Stomach (tissue), 9 donors: ENCODE data around the gene ADRA2C. TPM values are rescaled to one million over a fixed set of nuclear protein-coding genes. Genes with fewer than 3 reads are reported as not detected.

Source experiments
- DNase-seq, 2 donors: peaks; one replicate each; pipeline versions ENCODE4 v3.0.0 to v3.0.0-alpha.2; 2013 to 2019
- H3K27ac ChIP-seq, 5 donors: fragments of 200-600 bp in 4 of 5; sonication (generic) in 4 of 5; one replicate each; pipeline ENCODE4 v1.5.1; 2013 to 2019; ENCODE audit warnings: mild to moderate bottlenecking in 1 of 5, moderate library complexity in 1 of 5
- H3K27me3 ChIP-seq, 3 donors: fragments of 200-600 bp; sonication (generic); one replicate each; pipeline ENCODE4 v1.5.1; 2017 to 2019; ENCODE audit warnings: mixed run types in 1 of 3
- H3K36me3 ChIP-seq, 4 donors: fragments of 200-600 bp; sonication (generic); 1 replicate in 3 of 4; 2 replicates in 1 of 4; pipeline ENCODE4 v1.5.1; 2016 to 2019
- H3K4me1 ChIP-seq, 4 donors: fragments of 200-600 bp; sonication (generic); one replicate each; pipeline ENCODE4 v1.5.1; 2016 to 2019
- H3K4me3 ChIP-seq, 4 donors: fragments of 200-600 bp; sonication (generic) in 3 of 4; one replicate each; pipeline ENCODE4 v1.5.1; 2016 to 2019; ENCODE audit warnings: mild to moderate bottlenecking in 1 of 4
- H3K9me3 ChIP-seq, 4 donors: fragments of 200-600 bp; sonication (generic); one replicate each; pipeline ENCODE4 v1.5.1; 2016 to 2019
- EP300 ChIP-seq: sonication (generic); formaldehyde crosslinking; IDR thresholded peaks from one replicate; pipeline ENCODE4 v1.6.1; 2017; ENCODE audit warnings: antibody characterized with exemption
- POLR2A ChIP-seq, 4 donors: fragments of 450-650 bp; IDR thresholded peaks; one replicate each; pipeline ENCODE4 v1.6.1; 2016; ENCODE audit warnings: antibody characterized with exemption in 4 of 4, control low read depth in 2 of 4, mild to moderate bottlenecking in 1 of 4, moderate library complexity in 1 of 4
- POLR2AphosphoS5 ChIP-seq, 3 donors: sonication (generic); formaldehyde crosslinking; IDR thresholded peaks; one replicate each; pipeline ENCODE4 v1.6.1; 2016; ENCODE audit warnings: antibody characterized with exemption in 3 of 3
- WGBS, 5 donors: extraction: QIAGEN DNeasy Blood & Tissue Kit in 3 of 5; methylation state at CpG; one replicate each; pipeline versions ENCODE4 v1.1.5 to v1.1.7; 2013 to 2018; 5-methylcytosine and 5-hydroxymethylcytosine counted together
- intact Hi-C: fragments of 100-400 bp; cut with DNase I; formaldehyde crosslinking; loops from one replicate; pipeline ENCODE4 v1.15.1; 2023; ENCODE audit warnings: low total_unique reads
- polyA plus RNA-seq, 3 donors: library from polyadenylated mRNA; stranded (reverse); fragments of 200-250 nt; gene quantifications; one replicate each; pipeline ENCODE4 v1.2.3, GENCODE V29; 2013
- total RNA-seq, 5 donors: library from RNA; depleted of rRNA; stranded (reverse); fragments of >200 nt; gene quantifications; one replicate each; pipeline versions ENCODE4 v1.1.0 to v1.2.3, GENCODE V29; 2014 to 2016
- TF ChIP-seq, protein P1 (sequence below), 7 experiments: fragments of 450-650 bp in 4 of 7; fragments of 200-600 bp in 3 of 7; sonication (generic) in 3 of 7; IDR thresholded peaks; one replicate each; pipeline ENCODE4 v1.5.1; 2016 to 2019; ENCODE audit warnings: antibody characterized with exemption in 7 of 7, control low read depth in 2 of 7, mild to moderate bottlenecking in 1 of 7
- donor health status: healthy with polysubstance abuse.
- donor health status: Bipolar disorder and iron deficiency.
- donor health status: healthy.

The ADRA2C gene
- total and polyA plus RNA-seq, 8 donors = 0.31 to 12.6 (median 1.3) TPM; not detected in 2

DNA sequence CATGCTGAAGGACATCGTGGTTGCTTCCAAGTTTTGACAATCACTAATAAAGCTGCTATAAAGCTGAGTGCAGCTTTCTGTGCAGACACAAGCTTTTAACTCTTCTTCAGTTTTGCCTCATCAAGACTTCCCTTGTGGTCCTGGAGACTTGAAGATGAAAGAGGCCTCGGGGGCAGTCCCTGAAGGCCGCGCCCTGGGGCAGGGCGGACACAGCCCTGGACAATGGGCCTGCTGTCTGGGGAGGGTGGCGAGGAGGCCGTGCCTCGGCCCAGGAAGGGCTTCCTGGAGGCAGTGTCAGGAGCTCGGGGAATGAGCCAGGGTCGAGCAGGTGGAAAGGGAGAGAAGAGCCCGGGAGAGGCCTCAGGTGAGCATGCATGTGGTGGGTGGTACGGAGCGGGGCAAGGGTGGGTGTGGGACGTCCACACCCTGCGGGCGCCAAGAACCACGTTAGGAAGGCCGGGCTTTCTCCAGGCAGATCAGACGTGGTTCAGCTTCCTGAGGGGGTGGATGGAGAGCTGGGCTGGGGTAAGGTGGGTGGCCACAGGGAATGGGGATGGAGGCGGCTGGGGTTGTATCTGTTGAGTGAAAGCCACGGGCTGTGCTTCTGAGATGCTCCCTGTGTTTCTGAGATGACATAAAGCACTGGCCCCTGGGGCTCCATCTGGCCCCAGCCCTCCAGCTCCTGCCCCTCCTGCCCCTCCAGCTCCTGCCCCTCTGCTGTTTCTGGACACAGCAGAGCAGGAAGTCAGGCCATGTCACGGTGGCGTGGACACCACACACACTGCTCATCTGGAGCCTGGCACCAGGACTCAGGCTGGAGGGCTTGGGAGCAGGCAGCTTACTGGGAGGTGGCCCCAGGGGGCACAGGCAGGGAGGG is 21.5 kb downstream of the ADRA2C start:
- H3K27me3 ChIP-seq = peaks cover 0 to 52% (median 11%) of the 10 kb centered on the region in 3 donors
- H3K4me1 ChIP-seq = peaks cover 0 to 6% (median 2%) of the 10 kb centered on the region in 4 donors
- no peak overlapping the region for H3K4me3 ChIP-seq
- no peak overlapping the region for H3K27ac ChIP-seq
- intact Hi-C loops = no loop called here
- TF ChIP-seq POLR2A (IDR thresholded peaks at IDR 0.05) (no peak), EP300 (no peak), POLR2AphosphoS5 (IDR thresholded peaks at IDR 0.05) (no peak)
- TF ChIP-seq, protein P1, sequence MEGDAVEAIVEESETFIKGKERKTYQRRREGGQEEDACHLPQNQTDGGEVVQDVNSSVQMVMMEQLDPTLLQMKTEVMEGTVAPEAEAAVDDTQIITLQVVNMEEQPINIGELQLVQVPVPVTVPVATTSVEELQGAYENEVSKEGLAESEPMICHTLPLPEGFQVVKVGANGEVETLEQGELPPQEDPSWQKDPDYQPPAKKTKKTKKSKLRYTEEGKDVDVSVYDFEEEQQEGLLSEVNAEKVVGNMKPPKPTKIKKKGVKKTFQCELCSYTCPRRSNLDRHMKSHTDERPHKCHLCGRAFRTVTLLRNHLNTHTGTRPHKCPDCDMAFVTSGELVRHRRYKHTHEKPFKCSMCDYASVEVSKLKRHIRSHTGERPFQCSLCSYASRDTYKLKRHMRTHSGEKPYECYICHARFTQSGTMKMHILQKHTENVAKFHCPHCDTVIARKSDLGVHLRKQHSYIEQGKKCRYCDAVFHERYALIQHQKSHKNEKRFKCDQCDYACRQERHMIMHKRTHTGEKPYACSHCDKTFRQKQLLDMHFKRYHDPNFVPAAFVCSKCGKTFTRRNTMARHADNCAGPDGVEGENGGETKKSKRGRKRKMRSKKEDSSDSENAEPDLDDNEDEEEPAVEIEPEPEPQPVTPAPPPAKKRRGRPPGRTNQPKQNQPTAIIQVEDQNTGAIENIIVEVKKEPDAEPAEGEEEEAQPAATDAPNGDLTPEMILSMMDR (IDR thresholded peaks at IDR 0.05) = no peak
- 76 to 81% (median 79%) methylated on average over 21 to 23 of the region's 23 CpGs for WGBS, 5 donors
- DNase-seq = no peak
- H3K36me3 ChIP-seq = no peaks in the 10 kb centered on the region
- no peaks in the 10 kb centered on the region for H3K9me3 ChIP-seq

DNA sequence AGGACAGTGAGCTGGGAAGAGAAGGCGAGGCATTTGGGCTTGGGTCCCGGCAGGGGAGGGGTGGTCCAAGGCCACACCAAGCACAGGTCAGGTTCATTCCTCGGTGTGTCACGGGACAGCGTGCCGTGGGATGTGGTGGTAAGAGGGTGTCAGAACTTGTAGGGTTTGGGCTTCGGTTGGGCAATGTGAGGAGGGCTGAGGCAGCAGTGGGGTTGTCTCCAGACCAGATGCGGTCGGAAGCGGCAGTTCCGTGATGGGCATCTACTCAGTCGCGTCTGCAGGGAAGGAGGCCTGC is 22.1 kb downstream of the ADRA2C start:
- no peak overlapping the region for H3K4me3 ChIP-seq
- H3K9me3 ChIP-seq = no peaks in the 10 kb centered on the region
- WGBS, 5 donors = 78 to 92% (median 84%) methylated on average over 12 to 13 of the region's 13 CpGs
- TF ChIP-seq EP300 = no peak
- no peak for TF ChIP-seq POLR2A (IDR thresholded peaks at IDR 0.05)
- no peak for TF ChIP-seq POLR2AphosphoS5 (IDR thresholded peaks at IDR 0.05)
- no peak for DNase-seq
- H3K4me1 ChIP-seq = peaks cover 0 to 6% (median 2%) of the 10 kb centered on the region in 4 donors
- H3K36me3 ChIP-seq = no peaks in the 10 kb centered on the region
- intact Hi-C loops = no loop called here
- peaks cover 0 to 52% (median 5%) of the 10 kb centered on the region in 3 donors for H3K27me3 ChIP-seq
- H3K27ac ChIP-seq = no peak overlapping the region

DNA sequence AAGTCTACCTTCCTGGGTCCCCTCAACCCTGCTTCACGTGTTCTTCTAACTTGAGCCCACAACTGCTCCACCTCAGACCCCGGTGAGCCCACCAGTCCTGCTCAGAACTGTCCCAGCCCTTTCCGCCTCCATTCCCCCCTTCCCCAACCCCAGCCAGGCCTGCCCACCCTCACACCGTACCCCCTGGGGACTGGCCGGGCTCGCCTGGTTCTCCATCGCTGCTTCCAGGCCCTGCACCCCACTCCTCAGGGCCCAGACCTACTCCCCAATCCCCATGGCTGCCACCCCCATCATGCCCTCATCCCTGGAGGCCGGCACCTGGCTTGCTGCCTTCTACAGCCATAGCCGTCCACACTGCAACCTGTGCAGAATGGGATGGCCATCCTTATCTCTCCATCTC is 23.4 kb downstream of the ADRA2C start:
- intact Hi-C loops = no loop called here
- H3K27ac ChIP-seq = no peak overlapping the region
- DNase-seq = no peak
- TF ChIP-seq, protein P1 (IDR thresholded peaks at IDR 0.05) = no peak
- no peaks in the 10 kb centered on the region for H3K36me3 ChIP-seq
- no peak overlapping the region for H3K4me3 ChIP-seq
- peaks cover 0 to 5% (median 2%) of the 10 kb centered on the region in 4 donors for H3K9me3 ChIP-seq
- WGBS, 5 donors = 62 to 78% (median 76%) methylated on average over 9 of the region's 9 CpGs
- H3K27me3 ChIP-seq = peaks cover 0 to 45% (median 0%) of the 10 kb centered on the region in 3 donors
- H3K4me1 ChIP-seq = peaks cover 0 to 6% (median 2%) of the 10 kb centered on the region in 4 donors

DNA sequence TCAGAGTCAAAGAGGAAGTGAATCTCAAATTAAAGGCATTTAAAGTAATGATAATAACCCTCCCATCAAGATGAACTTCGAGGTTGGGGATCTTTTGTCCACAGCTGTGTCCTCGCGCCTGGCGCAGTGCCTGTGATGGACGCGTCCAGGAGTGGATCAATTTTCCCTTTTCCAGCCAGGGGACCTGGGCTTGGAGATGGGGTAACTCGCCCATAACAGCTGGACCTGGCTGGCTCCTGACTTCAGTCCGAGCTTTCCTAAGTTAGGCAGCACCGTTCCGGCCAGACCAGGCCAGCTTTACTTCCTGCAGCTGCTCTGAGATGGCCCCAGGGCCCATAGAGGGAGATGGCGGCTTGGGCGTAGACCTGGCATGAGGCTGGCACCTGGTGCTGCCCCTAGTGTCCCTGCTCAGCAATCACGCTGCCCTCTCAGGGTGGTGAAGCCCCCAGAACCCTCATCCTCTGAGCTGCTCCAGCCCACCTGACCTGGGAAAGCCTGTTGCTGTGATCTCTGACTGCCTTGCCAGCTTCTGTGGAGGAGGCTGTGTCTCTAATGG is 23.9 kb downstream of the ADRA2C start:
- Histone ChIP-seq H3K36me3 (no peaks in the 10 kb centered on the region), H3K27me3 (peaks cover 0 to 42% (median 0%) of the 10 kb centered on the region in 3 donors), H3K4me3 (no peak overlapping the region), H3K27ac (no peak overlapping the region), H3K9me3 (peaks cover 0 to 10% (median 3%) of the 10 kb centered on the region in 4 donors), H3K4me1 (peaks cover 0 to 6% (median 2%) of the 10 kb centered on the region in 4 donors)
- 81 to 88% (median 83%) methylated on average over 8 to 13 of the region's 13 CpGs for WGBS, 5 donors
- DNase-seq = no peak
- TF ChIP-seq EP300 (no peak), POLR2AphosphoS5 (IDR thresholded peaks at IDR 0.05) (no peak), POLR2A (IDR thresholded peaks at IDR 0.05) (no peak)
- TF ChIP-seq, protein P1 (IDR thresholded peaks at IDR 0.05) = no peak
- intact Hi-C loops = no loop called here
